GM23248 (cell line): ENCODE measurements around the gene TTC4.

Source experiments
- EZH2 ChIP-seq: fragments of 200-600 bp; sonication (generic); IDR thresholded peaks from 2 replicates; pipeline ENCODE4 v1.6.1; 2018; ENCODE audit warnings: antibody characterized with exemption, mild to moderate bottlenecking; ENCODE audit not compliant: insufficient read depth, poor library complexity, severe bottlenecking
- EZH2phosphoT487 ChIP-seq: fragments of 200-600 bp; sonication (generic); IDR thresholded peaks from 2 replicates; pipeline ENCODE4 v1.6.1; 2018; ENCODE audit warnings: antibody characterized with exemption, moderate library complexity, mild to moderate bottlenecking, low read depth; ENCODE audit not compliant: insufficient read depth

- TF ChIP-seq EZH2 (no peak), EZH2phosphoT487 (no peak)
These were observed 39.0 kb downstream of the TTC4 start for GRCh38 chr1:54754486-54755285.
